WTC11 (cell line): Measurements from ENCODE around the gene CFAP251. TPM values are rescaled to one million over a fixed set of nuclear protein-coding genes. Genes with fewer than 3 reads are reported as not detected.

Experiments used
- ATAC-seq: fragments of 200-7000 bp; cut with Tn5 transposase; 2 replicates; pipeline ENCODE4 v1.10.0; 2021; ENCODE audit warnings: mild to moderate bottlenecking, moderate library complexity
- CTCF ChIA-PET: fragments of 300-600 bp; sonication (Branson Sonifier 250); formaldehyde crosslinking; loops from one replicate; lab custom pipeline; 2021; ENCODE audit warnings: antibody characterized with exemption; lab: Charles Lee
- POLR2A ChIA-PET: fragments of 350-600 bp; sonication (Branson Sonifier 250); formaldehyde crosslinking; loops from one replicate; lab custom pipeline; 2021; ENCODE audit warnings: antibody characterized with exemption; lab: Charles Lee
- DNase-seq: peaks from one replicate; pipeline ENCODE4 v3.0.0; 2021; ENCODE audit warnings: low spot score
- H3K27ac Mint-ChIP-seq: 2 replicates; pipeline ENCODE4 v1.8.0; 2021; ENCODE audit warnings: mixed read lengths
- H3K27me3 Mint-ChIP-seq: 2 replicates; pipeline ENCODE4 v1.8.0; 2021; ENCODE audit warnings: low read depth, mild to moderate bottlenecking, moderate library complexity, mixed read lengths
- H3K36me3 Mint-ChIP-seq: 2 replicates; pipeline ENCODE4 v1.8.0; 2021; ENCODE audit warnings: mixed read lengths
- H3K4me1 Mint-ChIP-seq: 2 replicates; pipeline ENCODE4 v1.8.0; 2022; ENCODE audit warnings: mixed read lengths
- H3K4me3 Mint-ChIP-seq: 2 replicates; pipeline ENCODE4 v1.8.0; 2021; ENCODE audit warnings: mild to moderate bottlenecking, moderate library complexity, mixed read lengths
- H3K9me3 Mint-ChIP-seq: 2 replicates; pipeline ENCODE4 v1.8.0; 2021; ENCODE audit warnings: mixed read lengths
- ELF4 ChIP-seq: sonication (generic); formaldehyde crosslinking; IDR thresholded peaks from 2 replicates; pipeline ENCODE4 v1.8.1; 2022; ENCODE audit warnings: low read depth, mild to moderate bottlenecking, moderate library complexity, missing genetic modification reagents
- EMX1 ChIP-seq: fragments of 250-450 bp; sonication (Bioruptor Pico); IDR thresholded peaks from 2 replicates; pipeline ENCODE4 v1.8.0; 2021; ENCODE audit warnings: mild to moderate bottlenecking
- FOXK1 ChIP-seq: sonication (generic); formaldehyde crosslinking; IDR thresholded peaks from 2 replicates; pipeline ENCODE4 v1.8.0; 2022; ENCODE audit warnings: mild to moderate bottlenecking, moderate library complexity, missing genetic modification reagents
- GABPB1 ChIP-seq: sonication (generic); formaldehyde crosslinking; IDR thresholded peaks from 2 replicates; pipeline ENCODE4 v1.8.1; 2023; ENCODE audit warnings: mild to moderate bottlenecking, missing genetic modification reagents
- JAZF1 ChIP-seq: fragments of 250-450 bp; sonication (Bioruptor Pico); IDR thresholded peaks from 2 replicates; pipeline ENCODE4 v1.9.0; 2021; ENCODE audit warnings: moderate library complexity, mild to moderate bottlenecking, inconsistent platforms
- JUN ChIP-seq: sonication (generic); formaldehyde crosslinking; IDR thresholded peaks from 2 replicates; pipeline ENCODE4 v1.8.0; 2023; ENCODE audit warnings: mild to moderate bottlenecking, missing genetic modification reagents
- NFATC4 ChIP-seq: fragments of 250-450 bp; sonication (Bioruptor Pico); IDR thresholded peaks from 2 replicates; pipeline ENCODE4 v1.9.0; 2021; ENCODE audit warnings: mild to moderate bottlenecking
- NR1H2 ChIP-seq: sonication (generic); formaldehyde crosslinking; IDR thresholded peaks from 2 replicates; pipeline ENCODE4 v1.9.0; 2021; ENCODE audit warnings: mild to moderate bottlenecking, moderate library complexity, missing genetic modification reagents
- PREB ChIP-seq: sonication (generic); formaldehyde crosslinking; IDR thresholded peaks from 2 replicates; pipeline ENCODE4 v1.8.1; 2022; ENCODE audit warnings: mild to moderate bottlenecking, missing genetic modification reagents, moderate library complexity, borderline replicate concordance
- RELA ChIP-seq: sonication (generic); formaldehyde crosslinking; IDR thresholded peaks from 2 replicates; pipeline ENCODE4 v1.8.1; 2022; ENCODE audit warnings: missing genetic modification reagents, mild to moderate bottlenecking, borderline replicate concordance
- SP1 ChIP-seq: sonication (generic); formaldehyde crosslinking; conservative IDR thresholded peaks from 2 replicates; pipeline ENCODE4 v1.8.1; 2022; ENCODE audit warnings: missing genetic modification reagents
- TCF7 ChIP-seq: sonication (generic); formaldehyde crosslinking; IDR thresholded peaks from 2 replicates; pipeline ENCODE4 v1.8.0; 2022; ENCODE audit warnings: mild to moderate bottlenecking, low read depth, missing genetic modification reagents, moderate library complexity
- USF2 ChIP-seq: sonication (generic); formaldehyde crosslinking; IDR thresholded peaks from 2 replicates; pipeline ENCODE4 v1.8.1; 2023; ENCODE audit warnings: mild to moderate bottlenecking, missing genetic modification reagents, moderate library complexity
- ZNF138 ChIP-seq: sonication (generic); formaldehyde crosslinking; conservative IDR thresholded peaks from 2 replicates; pipeline ENCODE4 v1.8.1; 2022; ENCODE audit warnings: mild to moderate bottlenecking, moderate library complexity, missing genetic modification reagents
- ZNF263 ChIP-seq: sonication (generic); formaldehyde crosslinking; IDR thresholded peaks from 2 replicates; pipeline ENCODE4 v1.8.1; 2022; ENCODE audit warnings: low read depth, mild to moderate bottlenecking, moderate library complexity, missing genetic modification reagents
- ZNF425 ChIP-seq: fragments of 250-450 bp; sonication (Bioruptor Pico); conservative IDR thresholded peaks from 2 replicates; pipeline ENCODE4 v1.9.0; 2021; ENCODE audit warnings: mild to moderate bottlenecking
- ZNF512 ChIP-seq: sonication (generic); formaldehyde crosslinking; IDR thresholded peaks from 2 replicates; pipeline ENCODE4 v1.8.1; 2022; ENCODE audit warnings: missing genetic modification reagents, borderline replicate concordance
- total RNA-seq: library from RNA; stranded (reverse); gene quantifications from 3 replicates; pipeline ENCODE4 v1.2.3, GENCODE V29; 2021
- TF ChIP-seq, protein P1 (sequence below): sonication (generic); formaldehyde crosslinking; IDR thresholded peaks from 2 replicates; pipeline ENCODE4 v1.8.1; 2022; ENCODE audit warnings: mild to moderate bottlenecking, moderate library complexity, missing genetic modification reagents
- TF ChIP-seq, protein P2 (sequence below): sonication (generic); formaldehyde crosslinking; IDR thresholded peaks from 2 replicates; pipeline ENCODE4 v1.8.0; 2023; ENCODE audit warnings: missing genetic modification reagents, mild to moderate bottlenecking, borderline replicate concordance
- TF ChIP-seq, protein P3 (sequence below): sonication (generic); formaldehyde crosslinking; IDR thresholded peaks from 2 replicates; pipeline ENCODE4 v1.8.0; 2023; ENCODE audit warnings: missing genetic modification reagents

Gene CFAP251
- total RNA-seq, 1 experiment from 2014 or later = 3.1 TPM

DNA sequence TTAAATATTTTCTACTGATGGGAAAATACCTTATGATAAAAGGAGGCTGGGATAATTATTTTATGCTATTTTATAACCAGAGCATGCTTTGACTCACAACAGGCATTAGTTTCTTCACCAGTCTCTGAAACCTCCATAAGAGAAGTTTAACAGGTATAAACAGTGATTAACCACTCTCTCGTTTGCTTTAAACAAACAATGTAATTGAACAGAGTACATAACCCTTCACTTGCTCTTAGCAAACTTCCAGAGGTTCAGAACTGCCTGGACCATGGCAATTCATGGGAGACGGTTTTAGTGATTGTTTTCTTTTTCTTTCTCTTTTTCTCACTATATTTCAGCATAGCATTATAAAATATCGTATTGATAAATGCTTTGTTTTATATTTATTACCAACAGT is 35.3 kb downstream of the CFAP251 start (continued):
- TF ChIP-seq ZNF263 (CRISPR knock-in tag) = no peak
- TF ChIP-seq, protein P1, sequence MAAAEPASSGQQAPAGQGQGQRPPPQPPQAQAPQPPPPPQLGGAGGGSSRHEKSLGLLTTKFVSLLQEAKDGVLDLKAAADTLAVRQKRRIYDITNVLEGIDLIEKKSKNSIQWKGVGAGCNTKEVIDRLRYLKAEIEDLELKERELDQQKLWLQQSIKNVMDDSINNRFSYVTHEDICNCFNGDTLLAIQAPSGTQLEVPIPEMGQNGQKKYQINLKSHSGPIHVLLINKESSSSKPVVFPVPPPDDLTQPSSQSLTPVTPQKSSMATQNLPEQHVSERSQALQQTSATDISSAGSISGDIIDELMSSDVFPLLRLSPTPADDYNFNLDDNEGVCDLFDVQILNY (CRISPR knock-in tag) = no peak
- TF ChIP-seq, protein P2, sequence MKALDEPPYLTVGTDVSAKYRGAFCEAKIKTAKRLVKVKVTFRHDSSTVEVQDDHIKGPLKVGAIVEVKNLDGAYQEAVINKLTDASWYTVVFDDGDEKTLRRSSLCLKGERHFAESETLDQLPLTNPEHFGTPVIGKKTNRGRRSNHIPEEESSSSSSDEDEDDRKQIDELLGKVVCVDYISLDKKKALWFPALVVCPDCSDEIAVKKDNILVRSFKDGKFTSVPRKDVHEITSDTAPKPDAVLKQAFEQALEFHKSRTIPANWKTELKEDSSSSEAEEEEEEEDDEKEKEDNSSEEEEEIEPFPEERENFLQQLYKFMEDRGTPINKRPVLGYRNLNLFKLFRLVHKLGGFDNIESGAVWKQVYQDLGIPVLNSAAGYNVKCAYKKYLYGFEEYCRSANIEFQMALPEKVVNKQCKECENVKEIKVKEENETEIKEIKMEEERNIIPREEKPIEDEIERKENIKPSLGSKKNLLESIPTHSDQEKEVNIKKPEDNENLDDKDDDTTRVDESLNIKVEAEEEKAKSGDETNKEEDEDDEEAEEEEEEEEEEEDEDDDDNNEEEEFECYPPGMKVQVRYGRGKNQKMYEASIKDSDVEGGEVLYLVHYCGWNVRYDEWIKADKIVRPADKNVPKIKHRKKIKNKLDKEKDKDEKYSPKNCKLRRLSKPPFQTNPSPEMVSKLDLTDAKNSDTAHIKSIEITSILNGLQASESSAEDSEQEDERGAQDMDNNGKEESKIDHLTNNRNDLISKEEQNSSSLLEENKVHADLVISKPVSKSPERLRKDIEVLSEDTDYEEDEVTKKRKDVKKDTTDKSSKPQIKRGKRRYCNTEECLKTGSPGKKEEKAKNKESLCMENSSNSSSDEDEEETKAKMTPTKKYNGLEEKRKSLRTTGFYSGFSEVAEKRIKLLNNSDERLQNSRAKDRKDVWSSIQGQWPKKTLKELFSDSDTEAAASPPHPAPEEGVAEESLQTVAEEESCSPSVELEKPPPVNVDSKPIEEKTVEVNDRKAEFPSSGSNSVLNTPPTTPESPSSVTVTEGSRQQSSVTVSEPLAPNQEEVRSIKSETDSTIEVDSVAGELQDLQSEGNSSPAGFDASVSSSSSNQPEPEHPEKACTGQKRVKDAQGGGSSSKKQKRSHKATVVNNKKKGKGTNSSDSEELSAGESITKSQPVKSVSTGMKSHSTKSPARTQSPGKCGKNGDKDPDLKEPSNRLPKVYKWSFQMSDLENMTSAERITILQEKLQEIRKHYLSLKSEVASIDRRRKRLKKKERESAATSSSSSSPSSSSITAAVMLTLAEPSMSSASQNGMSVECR (CRISPR knock-in tag) = no peak
- no peak for TF ChIP-seq NFATC4
- no peak for TF ChIP-seq ELF4 (CRISPR knock-in tag)

DNA sequence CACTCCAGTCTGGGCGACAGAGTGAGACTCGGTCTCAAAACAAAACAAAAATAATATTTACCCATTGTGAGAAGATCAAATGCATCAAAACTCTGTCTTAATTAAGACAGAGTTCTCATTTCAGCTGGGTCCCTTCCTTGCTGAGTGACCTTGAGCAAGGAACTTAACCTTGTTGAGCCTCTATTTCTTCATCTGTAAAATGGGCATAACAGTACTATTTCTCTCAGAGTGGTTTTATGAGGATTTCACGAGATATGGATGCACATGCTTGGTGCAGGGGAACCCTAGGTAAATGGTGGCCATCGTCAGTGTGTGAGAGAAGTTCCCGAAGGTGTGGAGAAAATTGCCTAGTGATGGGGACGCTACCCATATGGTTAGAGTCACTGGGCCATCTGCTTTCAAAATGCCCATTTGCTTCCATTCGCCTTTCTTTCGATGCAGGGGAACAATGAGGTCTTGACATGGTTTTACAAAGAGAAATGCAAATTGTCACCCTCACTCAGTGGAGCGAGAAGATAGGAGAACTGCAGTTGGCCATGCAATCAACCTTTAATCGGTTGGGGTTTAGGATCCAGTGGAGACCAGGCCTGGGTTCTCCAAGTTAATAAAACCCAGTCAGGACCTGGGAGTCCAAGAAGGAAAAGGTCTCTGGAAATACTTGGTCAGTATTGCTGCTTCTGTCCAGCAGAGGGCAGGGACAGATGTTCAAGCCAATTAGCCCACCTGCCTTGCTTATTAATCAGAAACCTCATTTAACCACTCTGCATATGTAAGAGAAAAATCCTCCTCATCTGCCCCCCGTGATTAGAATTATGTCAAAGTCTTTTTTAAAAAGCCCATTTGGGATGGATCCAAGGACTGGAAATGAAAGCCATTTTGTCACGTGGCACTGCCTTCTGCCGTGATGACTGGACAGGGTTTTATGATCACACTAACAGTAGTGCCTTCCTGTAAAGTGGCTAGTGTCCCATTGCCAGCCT is 37.2 kb downstream of the CFAP251 start:
- TF ChIP-seq NFATC4 (no peak), ZNF425 (CRISPR knock-in tag) (no peak), NR1H2 (CRISPR knock-in tag) (no peak), JAZF1 (CRISPR knock-in tag) (no peak), USF2 (CRISPR knock-in tag) (no peak), EMX1 (CRISPR knock-in tag) (no peak), RELA (CRISPR knock-in tag) (no peak), SP1 (CRISPR knock-in tag) (no peak), TCF7 (no peak), FOXK1 (CRISPR knock-in tag) (no peak), ZNF512 (CRISPR knock-in tag) (no peak), ZNF138 (CRISPR knock-in tag) (no peak), GABPB1 (CRISPR knock-in tag) (no peak), JUN (CRISPR knock-in tag) (no peak), PREB (no peak)
- TF ChIP-seq, protein P3, sequence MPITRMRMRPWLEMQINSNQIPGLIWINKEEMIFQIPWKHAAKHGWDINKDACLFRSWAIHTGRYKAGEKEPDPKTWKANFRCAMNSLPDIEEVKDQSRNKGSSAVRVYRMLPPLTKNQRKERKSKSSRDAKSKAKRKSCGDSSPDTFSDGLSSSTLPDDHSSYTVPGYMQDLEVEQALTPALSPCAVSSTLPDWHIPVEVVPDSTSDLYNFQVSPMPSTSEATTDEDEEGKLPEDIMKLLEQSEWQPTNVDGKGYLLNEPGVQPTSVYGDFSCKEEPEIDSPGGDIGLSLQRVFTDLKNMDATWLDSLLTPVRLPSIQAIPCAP (CRISPR knock-in tag) = no peak
- H3K27ac Mint-ChIP-seq = no peak overlapping the region
- ATAC-seq (peak; percentile 59), DNase-seq (no peak)
- H3K4me1 Mint-ChIP-seq = peaks cover 19% of the 10 kb centered on the region
- no peaks in the 10 kb centered on the region; the same call in 1 of the 2 replicates for H3K27me3 Mint-ChIP-seq
- CTCF ChIA-PET = interaction anchor here (0.7 kb wide), 1 partner anchor 161 kb away, joined by 3 read pairs; no protein-coding TSS in a partner anchor
- H3K9me3 Mint-ChIP-seq = peaks cover 15% of the 10 kb centered on the region
- H3K4me3 Mint-ChIP-seq = no peak overlapping the region
- POLR2A ChIA-PET = no interaction called here
- 0 out of 2 replicates have a peak, but pooled peaks cover 3% of the 10 kb centered on the region for H3K36me3 Mint-ChIP-seq
